Measurements from ENCODE around the gene ADH1C.

ADH1C gene

GRCh38 chr4:99317354-99317753 lies 35.2 kb downstream of the ADH1C start:
- H3K36me3 Mint-ChIP-seq (ENCODE audit: insufficient read depth), result no peaks in the 10 kb centered on the region
- no peak overlapping the region for H3K4me3 Mint-ChIP-seq
- no peaks in the 10 kb centered on the region for H3K27me3 Mint-ChIP-seq
- ATAC-seq (replicated peaks; ENCODE audit: extremely low read depth, poor library complexity, severe bottlenecking), result no peak
- H3K27ac Mint-ChIP-seq (ENCODE audit: low read depth), result no peak overlapping the region
- H3K9me3 Mint-ChIP-seq, result no peaks in the 10 kb centered on the region
- no peaks in the 10 kb centered on the region for H3K4me1 Mint-ChIP-seq
- DNase-seq (ENCODE audit: low spot score in 2 of 2), result no peak

DNA sequence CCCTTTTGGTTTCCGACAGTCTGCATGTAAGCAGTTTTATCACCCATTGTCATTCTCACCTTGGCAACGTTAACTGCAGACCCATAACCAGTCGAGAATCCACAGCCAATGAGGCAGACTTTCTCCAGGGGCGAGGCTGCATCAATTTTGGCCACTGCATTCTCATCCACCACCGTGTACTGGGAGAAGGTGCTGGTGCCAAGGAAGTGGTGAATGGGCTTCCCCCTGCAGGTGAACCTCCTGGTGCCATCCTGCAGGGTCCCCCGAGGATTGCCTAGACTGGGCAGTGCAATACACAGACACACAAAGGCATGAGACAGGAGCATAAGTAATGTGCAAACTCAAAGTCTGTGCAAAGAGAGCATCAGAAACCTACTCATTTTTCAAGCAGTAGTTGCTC lies 36.7 kb downstream of the ADH1C start:
- ATAC-seq (replicated peaks; ENCODE audit: extremely low read depth, poor library complexity, severe bottlenecking) (no peak), DNase-seq (ENCODE audit: low spot score in 2 of 2) (no peak)
- Mint-ChIP-seq H3K4me3 (no peak overlapping the region), H3K27me3 (no peaks in the 10 kb centered on the region), H3K9me3 (no peaks in the 10 kb centered on the region), H3K36me3 (ENCODE audit: insufficient read depth) (no peaks in the 10 kb centered on the region), H3K4me1 (no peaks in the 10 kb centered on the region), H3K27ac (ENCODE audit: low read depth) (no peak overlapping the region)

- H3K4me3 Mint-ChIP-seq, result no peak overlapping the region
- DNase-seq (ENCODE audit: low spot score in 2 of 2), result no peak
- no peaks in the 10 kb centered on the region for H3K9me3 Mint-ChIP-seq
- H3K36me3 Mint-ChIP-seq (ENCODE audit: insufficient read depth), result no peaks in the 10 kb centered on the region
- no peaks in the 10 kb centered on the region for H3K27me3 Mint-ChIP-seq
- ATAC-seq (replicated peaks; ENCODE audit: extremely low read depth, poor library complexity, severe bottlenecking), result no peak
- H3K27ac Mint-ChIP-seq (ENCODE audit: low read depth), result no peak overlapping the region
- H3K4me1 Mint-ChIP-seq, result no peaks in the 10 kb centered on the region
These were observed 38.3 kb downstream of the ADH1C start for GRCh38 chr4:99314211-99314610.

- Mint-ChIP-seq H3K4me1 (no peaks in the 10 kb centered on the region), H3K27ac (ENCODE audit: low read depth) (no peak overlapping the region), H3K36me3 (ENCODE audit: insufficient read depth) (no peaks in the 10 kb centered on the region), H3K9me3 (no peaks in the 10 kb centered on the region), H3K27me3 (no peaks in the 10 kb centered on the region), H3K4me3 (no peak overlapping the region)
- DNase-seq (ENCODE audit: low spot score in 2 of 2), result no peak
- no peak for ATAC-seq (replicated peaks; ENCODE audit: extremely low read depth, poor library complexity, severe bottlenecking)
These were observed 42.2 kb downstream of the ADH1C start for GRCh38 chr4:99310389-99310788.

DNA sequence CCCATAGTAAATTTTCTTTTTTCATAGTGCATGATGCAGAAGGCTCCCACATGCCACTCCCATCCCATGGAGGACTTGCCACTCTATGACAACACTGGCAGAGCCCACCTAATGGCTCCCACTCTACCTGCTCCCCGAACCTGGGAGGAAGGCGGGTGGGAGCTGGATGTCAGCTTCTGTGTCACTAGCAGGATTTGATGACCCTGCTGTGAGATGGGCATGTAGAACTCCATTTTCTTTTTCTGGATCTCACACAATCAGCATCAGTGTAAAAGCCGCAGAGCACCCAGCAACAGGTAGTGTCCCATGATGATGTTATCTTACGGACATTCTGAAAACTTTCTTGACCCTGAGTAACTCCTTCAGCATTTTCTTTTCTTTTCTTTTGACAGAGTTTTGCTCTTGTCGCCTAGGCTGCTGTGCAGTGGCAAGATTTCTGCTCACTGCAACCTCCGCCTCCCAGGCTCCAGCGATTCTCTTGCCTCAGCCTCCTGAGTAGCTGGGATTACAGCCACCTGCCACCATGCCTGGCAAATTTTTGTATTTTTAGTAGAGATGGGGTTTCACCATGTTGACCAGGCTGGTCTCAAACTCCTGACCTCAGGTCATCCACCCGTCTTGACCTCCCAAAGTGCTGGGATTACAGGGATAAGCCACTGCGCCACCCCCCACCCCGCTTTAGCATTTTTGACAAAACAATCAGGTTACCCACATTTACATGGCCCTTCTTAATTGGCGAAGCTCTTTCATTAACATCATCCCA lies 46.7 kb downstream of the ADH1C start:
- no peaks in the 10 kb centered on the region for H3K4me1 Mint-ChIP-seq
- H3K27ac Mint-ChIP-seq (ENCODE audit: low read depth), result no peak overlapping the region
- ATAC-seq (replicated peaks; ENCODE audit: extremely low read depth, poor library complexity, severe bottlenecking) (no peak), DNase-seq (ENCODE audit: low spot score in 2 of 2) (no peak)
- H3K9me3 Mint-ChIP-seq, result peaks cover 5% of the 10 kb centered on the region
- H3K27me3 Mint-ChIP-seq, result no peaks in the 10 kb centered on the region
- no peaks in the 10 kb centered on the region for H3K36me3 Mint-ChIP-seq (ENCODE audit: insufficient read depth)
- H3K4me3 Mint-ChIP-seq, result no peak overlapping the region

GRCh38 chr4:99301376-99302164 lies 51.0 kb downstream of the ADH1C start:
- Mint-ChIP-seq H3K36me3 (ENCODE audit: insufficient read depth) (peaks cover 2% of the 10 kb centered on the region), H3K27ac (ENCODE audit: low read depth) (no peak overlapping the region), H3K4me3 (no peak overlapping the region), H3K27me3 (no peaks in the 10 kb centered on the region), H3K9me3 (peaks cover 5% of the 10 kb centered on the region), H3K4me1 (no peaks in the 10 kb centered on the region)
- DNase-seq (ENCODE audit: low spot score in 2 of 2) (no peak), ATAC-seq (replicated peaks; ENCODE audit: extremely low read depth, poor library complexity, severe bottlenecking) (no peak)

- Mint-ChIP-seq H3K36me3 (ENCODE audit: insufficient read depth) (peaks cover 2% of the 10 kb centered on the region), H3K27ac (ENCODE audit: low read depth) (no peak overlapping the region), H3K4me1 (no peaks in the 10 kb centered on the region), H3K9me3 (peaks cover 5% of the 10 kb centered on the region), H3K4me3 (no peak overlapping the region), H3K27me3 (no peaks in the 10 kb centered on the region)
- ATAC-seq (replicated peaks; ENCODE audit: extremely low read depth, poor library complexity, severe bottlenecking) (no peak), DNase-seq (ENCODE audit: low spot score in 2 of 2) (no peak)
These were observed 51.6 kb downstream of the ADH1C start for GRCh38 chr4:99300934-99301333.

GRCh38 chr4:99293357-99293756 lies 59.2 kb downstream of the ADH1C start:
- ATAC-seq (replicated peaks; ENCODE audit: extremely low read depth, poor library complexity, severe bottlenecking), result no peak
- peaks cover 23% of the 10 kb centered on the region for H3K27me3 Mint-ChIP-seq
- no peak for DNase-seq (ENCODE audit: low spot score in 2 of 2)
- H3K9me3 Mint-ChIP-seq, result peaks cover 16% of the 10 kb centered on the region
- H3K4me3 Mint-ChIP-seq, result no peak overlapping the region
- H3K27ac Mint-ChIP-seq (ENCODE audit: low read depth), result no peak overlapping the region
- H3K4me1 Mint-ChIP-seq, result no peaks in the 10 kb centered on the region
- H3K36me3 Mint-ChIP-seq (ENCODE audit: insufficient read depth), result peaks cover 2% of the 10 kb centered on the region

- peaks cover 2% of the 10 kb centered on the region for H3K36me3 Mint-ChIP-seq (ENCODE audit: insufficient read depth)
- ATAC-seq (replicated peaks; ENCODE audit: extremely low read depth, poor library complexity, severe bottlenecking) (no peak), DNase-seq (ENCODE audit: low spot score in 2 of 2) (no peak)
- peaks cover 16% of the 10 kb centered on the region for H3K9me3 Mint-ChIP-seq
- H3K4me1 Mint-ChIP-seq, result no peaks in the 10 kb centered on the region
- peaks cover 23% of the 10 kb centered on the region for H3K27me3 Mint-ChIP-seq
- H3K4me3 Mint-ChIP-seq, result no peak within 1 kb of the TSS
- H3K27ac Mint-ChIP-seq (ENCODE audit: low read depth), result no peak within 1 kb of the TSS
These were observed 61.4 kb downstream of the ADH1C start, which contains the start of gene ADH1A for GRCh38 chr4:99290848-99291786. Gene ADH1A, minus strand, starts transcription at chr4:99290985. Its CDS starts 71 bp downstream, at chr4:99290914.

Measured in central memory CD8-positive, alpha-beta T cell (primary cell).